H1 (cell line): Measurements from ENCODE around the gene IL36B. TPM values are rescaled to one million over a fixed set of nuclear protein-coding genes. Genes with fewer than 3 reads are reported as not detected.

ENCODE experiments used
- CTCF ChIA-PET: fragments of 300-600 bp; sonication (Branson Sonifier 250); formaldehyde crosslinking; loops from one replicate; lab custom pipeline; 2021; ENCODE audit not compliant: partially characterized antibody; lab: Charles Lee
- POLR2A ChIA-PET: fragments of 300-600 bp; sonication (Branson Sonifier 250); formaldehyde crosslinking; loops from one replicate; lab custom pipeline; 2021; ENCODE audit warnings: inconsistent platforms; ENCODE audit not compliant: partially characterized antibody; lab: Charles Lee
- DNase-seq, 2 experiments: peaks; one replicate each; pipeline versions ENCODE4 v3.0.0 to v3.0.0-alpha.2; 2010 to 2022; ENCODE audit warnings: low spot score in 2 of 2, low read depth in 1 of 2, mixed read lengths in 1 of 2
- FAIRE-seq: peaks from 2 replicates; lab custom pipeline; 2011; peaks lifted over from hg19 to GRCh38; lab: Jason Lieb, UNC
- H2AFZ ChIP-seq: 2 replicates; pipeline ENCODE4 v1.8.1; 2012; ENCODE audit warnings: low read length, inconsistent platforms
- H2AK5ac ChIP-seq: 2 replicates; pipeline ENCODE4 v1.6.1; 2013; ENCODE audit warnings: low read depth, low read length
- H2BK120ac ChIP-seq: replicated peaks from 2 replicates; pipeline ENCODE3; 2013; ENCODE audit warnings: low read depth, low read length, inconsistent platforms
- H2BK12ac ChIP-seq: 2 replicates; pipeline ENCODE4 v1.6.1; 2013; ENCODE audit warnings: low read depth, low read length
- H2BK15ac ChIP-seq: 2 replicates; pipeline ENCODE4 v1.6.1; 2013; ENCODE audit warnings: low read length
- H2BK20ac ChIP-seq: 2 replicates; pipeline ENCODE4 v1.6.1; 2013; ENCODE audit warnings: low read length
- H2BK5ac ChIP-seq: 2 replicates; pipeline ENCODE4 v1.6.1; 2013; ENCODE audit warnings: low read depth, low read length
- H3K14ac ChIP-seq: 2 replicates; pipeline ENCODE4 v1.6.1; 2013; ENCODE audit warnings: inconsistent platforms; ENCODE audit not compliant: insufficient read length
- H3K18ac ChIP-seq: 2 replicates; pipeline ENCODE4 v1.6.1; 2013; ENCODE audit warnings: low read length; ENCODE audit errors: extremely low read depth
- H3K23ac ChIP-seq: 2 replicates; pipeline ENCODE4 v1.6.1; 2013; ENCODE audit warnings: inconsistent platforms; ENCODE audit not compliant: insufficient read length
- H3K23me2 ChIP-seq: 2 replicates; pipeline ENCODE4 v1.6.1; 2013; ENCODE audit warnings: low read depth, low read length
- H3K27ac ChIP-seq: 2 replicates; pipeline ENCODE4 v1.6.1; 2011; ENCODE audit warnings: low read depth, low read length, inconsistent platforms
- H3K27me3 ChIP-seq, 4 experiments: replicated peaks in 1 of 4; 1 replicate in 1 of 4; 2 replicates in 3 of 4; pipeline versions ENCODE4 v1.6.1 to v1.8.1; 2011 to 2013; ENCODE audit warnings: low read length in 3 of 4, mild to moderate bottlenecking in 3 of 4, inconsistent platforms in 2 of 4, mixed read lengths in 2 of 4, moderate library complexity in 1 of 4; ENCODE audit not compliant: control insufficient read depth in 3 of 4, insufficient read depth in 3 of 4; ENCODE audit errors: extremely low read depth in 1 of 4
- H3K36me3 ChIP-seq, 4 experiments: 2 replicates each; pipeline versions ENCODE4 v1.6.1 to v1.8.1; 2011 to 2013; ENCODE audit warnings: mild to moderate bottlenecking in 4 of 4, low read length in 3 of 4, moderate library complexity in 2 of 4, control low read depth in 1 of 4, inconsistent platforms in 1 of 4; ENCODE audit not compliant: insufficient read depth in 4 of 4, control insufficient read depth in 2 of 4
- H3K4ac ChIP-seq: replicated peaks from 2 replicates; pipeline ENCODE3; 2013; ENCODE audit warnings: low read length, low read depth, mixed read lengths, inconsistent platforms; ENCODE audit not compliant: insufficient read length
- H3K4me1 ChIP-seq, 4 experiments: replicated peaks in 1 of 4; 1 replicate in 1 of 4; 2 replicates in 3 of 4; pipeline versions ENCODE4 v1.6.1 to v1.8.1; 2011 to 2013; ENCODE audit warnings: low read length in 3 of 4, inconsistent platforms in 2 of 4, mixed read lengths in 1 of 4; ENCODE audit not compliant: insufficient read depth in 4 of 4, control insufficient read depth in 3 of 4
- H3K4me2 ChIP-seq, 2 experiments: 2 replicates each; pipeline versions ENCODE4 v1.6.1 to v1.8.1; 2011 to 2013; ENCODE audit warnings: low read depth in 2 of 2, low read length in 2 of 2, control low read depth in 1 of 2, inconsistent platforms in 1 of 2, mild to moderate bottlenecking in 1 of 2; ENCODE audit not compliant: insufficient read depth in 1 of 2
- H3K4me3 ChIP-seq, 4 experiments: fragments of 200-600, 300-600 bp in 1 of 4; sonication (generic), shearing (Covaris generic), sonication (Bioruptor Twin) in 1 of 4; 2 replicates each; pipeline versions ENCODE4 v1.5.1 to v1.8.1; 2011 to 2016; ENCODE audit warnings: low read length in 4 of 4, low read depth in 3 of 4, control low read depth in 2 of 4, inconsistent platforms in 2 of 4, mild to moderate bottlenecking in 2 of 4, mixed read lengths in 1 of 4, moderate library complexity in 1 of 4; ENCODE audit not compliant: insufficient read depth in 2 of 4; ENCODE audit errors: extremely low read depth in 1 of 4
- H3K56ac ChIP-seq: replicated peaks from 2 replicates; pipeline ENCODE3; 2013; ENCODE audit warnings: low read depth, mild to moderate bottlenecking, mixed read lengths, low read length, inconsistent platforms; ENCODE audit not compliant: insufficient read length
- H3K79me1 ChIP-seq: 2 replicates; pipeline ENCODE4 v1.6.1; 2013; ENCODE audit warnings: low read depth, low read length, control low read depth
- H3K79me2 ChIP-seq, 2 experiments: 2 replicates each; pipeline versions ENCODE4 v1.6.1 to v1.8.1; 2012 to 2013; ENCODE audit warnings: low read length in 2 of 2, mild to moderate bottlenecking in 2 of 2, inconsistent platforms in 1 of 2; ENCODE audit not compliant: insufficient read depth in 2 of 2, control insufficient read depth in 1 of 2
- H3K9ac ChIP-seq, 4 experiments: replicated peaks in 1 of 4; 1 replicate in 1 of 4; 2 replicates in 3 of 4; pipeline versions ENCODE4 v1.6.1 to v1.8.1; 2011 to 2013; ENCODE audit warnings: low read depth in 3 of 4, low read length in 3 of 4, control low read depth in 2 of 4, mild to moderate bottlenecking in 2 of 4, moderate library complexity in 2 of 4, inconsistent platforms in 1 of 4; ENCODE audit errors: extremely low read depth in 1 of 4
- H3K9me3 ChIP-seq, 2 experiments: 2 replicates each; pipeline versions ENCODE4 v1.6.1 to v1.8.1; 2012 to 2013; ENCODE audit warnings: mild to moderate bottlenecking in 2 of 2, moderate library complexity in 2 of 2, control low read depth in 1 of 2, inconsistent platforms in 1 of 2, low read depth in 1 of 2, low read length in 1 of 2, mixed read lengths in 1 of 2; ENCODE audit not compliant: insufficient read depth in 2 of 2
- H4K20me1 ChIP-seq, 2 experiments: replicated peaks in 1 of 2; 2 replicates each; pipeline versions ENCODE3 to v1.8.1; 2011 to 2013; ENCODE audit warnings: inconsistent platforms in 2 of 2, low read length in 2 of 2, mild to moderate bottlenecking in 1 of 2; ENCODE audit not compliant: insufficient read depth in 2 of 2, control insufficient read depth in 1 of 2
- H4K5ac ChIP-seq: 2 replicates; pipeline ENCODE4 v1.6.1; 2013; ENCODE audit warnings: low read length, low read depth, mixed read lengths, inconsistent platforms; ENCODE audit not compliant: insufficient read length
- H4K8ac ChIP-seq: 2 replicates; pipeline ENCODE4 v1.8.0; 2013; ENCODE audit warnings: mild to moderate bottlenecking, moderate library complexity, low read length, inconsistent platforms; ENCODE audit not compliant: insufficient read depth; ENCODE audit errors: extremely low read depth
- H4K91ac ChIP-seq: replicated peaks from 2 replicates; pipeline ENCODE3; 2013; ENCODE audit warnings: low read length, mixed read lengths, inconsistent platforms; ENCODE audit not compliant: insufficient read length
- ATF2 ChIP-seq: IDR thresholded peaks from 2 replicates; pipeline ENCODE4 v1.6.1; 2012; ENCODE audit warnings: low read length, inconsistent platforms
- WGBS, 2 experiments: shearing (Covaris generic) in 1 of 2; methylation state at CpG; one replicate each; pipeline versions ENCODE4 v1.1.6 to v1.1.7; 2013 to 2015; ENCODE audit warnings: low lambda C conversion rate in 2 of 2, mixed read lengths in 2 of 2, inconsistent platforms in 1 of 2, low coverage in 1 of 2, missing lambda C conversion rate in 1 of 2; ENCODE audit not compliant: insufficient replicate concordance in 2 of 2, insufficient coverage in 1 of 2, insufficient read length in 1 of 2; ENCODE audit errors: extremely low coverage in 1 of 2, missing lambda C conversion rate in 1 of 2; 5-methylcytosine and 5-hydroxymethylcytosine counted together
- polyA plus RNA-seq, 7 experiments: library from polyadenylated mRNA; depleted of rRNA in 3 of 7; stranded (reverse) in 5 of 7; unstranded in 2 of 7; fragments of >200 nt in 5 of 7; fragments of 200-250 nt in 2 of 7; gene quantifications; 1 replicate in 5 of 7; 2 replicates in 1 of 7; 4 replicates in 1 of 7; pipeline versions ENCODE4 v1.2.1 to v1.2.3, GENCODE V29; 2011 to 2013; ENCODE audit warnings: missing spikeins in 2 of 7, mixed read lengths in 2 of 7
- total RNA-seq: library from RNA; stranded (reverse); fragmentation: NEBNext Ultra II Directional; extraction: Animal tissue kit (Norgen Biotek cat#: 25700); gene quantifications from 2 replicates; pipeline ENCODE4 v1.2.1, GENCODE V29; 2021
- TF ChIP-seq, protein P1 (sequence below), 3 experiments: IDR thresholded peaks; 1 replicate in 2 of 3; 2 replicates in 1 of 3; pipeline versions ENCODE4 v1.5.1 to v1.6.1; 2011; ENCODE audit warnings: low read length in 3 of 3, mild to moderate bottlenecking in 3 of 3, inconsistent platforms in 2 of 3, low read depth in 1 of 3, moderate library complexity in 1 of 3; ENCODE audit not compliant: insufficient read depth in 1 of 3; ENCODE audit errors: control extremely low read depth in 1 of 3

IL36B gene
- total and polyA plus RNA-seq, 2 of the 8 experiments (the other 6 are each of a cell fraction or from before 2014, with no cell fraction given), result not detected

GRCh38 chr2:113024764-113025163 lies 27.9 kb downstream of the IL36B start:
- H3K4me1 ChIP-seq, result peaks cover 0 to 6% (median 3%) of the 10 kb centered on the region in 4 experiments; a peak in 3 of 7 replicates
- CTCF ChIA-PET, result interaction anchor here (1.9 kb wide), 1 partner anchor 55 kb away, joined by 5 read pairs; no protein-coding TSS in a partner anchor

More at GRCh38 chr2:113024764-113025163, 27.9 kb downstream of the IL36B start:
- no peak overlapping the region for H2AFZ ChIP-seq
- H4K20me1 ChIP-seq, result no peaks in the 10 kb centered on the region
- H2BK5ac ChIP-seq, result no peak overlapping the region
- H3K9me3 ChIP-seq, result no peaks in the 10 kb centered on the region; a peak in 1 of 4 replicates
- H3K18ac ChIP-seq, result no peak overlapping the region
- WGBS, 2 experiments, result 82% methylated on average over 2 of the region's 2 CpGs; no CpG with 5 or more reads in 1 of the 2 experiments
- POLR2A ChIA-PET, result no interaction called here
- no peak for DNase-seq
- H3K36me3 ChIP-seq, result no peaks in the 10 kb centered on the region
- H3K79me1 ChIP-seq, result no peaks in the 10 kb centered on the region
- H4K8ac ChIP-seq, result no peak overlapping the region
- no peaks in the 10 kb centered on the region for H3K27me3 ChIP-seq
- H3K9ac ChIP-seq, result no peak overlapping the region
- no peak overlapping the region for H3K27ac ChIP-seq
- H3K79me2 ChIP-seq, result no peaks in the 10 kb centered on the region
- no peak overlapping the region for H3K4me3 ChIP-seq
- no peak overlapping the region for H2BK15ac ChIP-seq
- no peak overlapping the region for H2BK20ac ChIP-seq
- H3K23me2 ChIP-seq, result no peaks in the 10 kb centered on the region
- no peak overlapping the region for H4K5ac ChIP-seq
- H3K23ac ChIP-seq, result no peak overlapping the region
- H3K4ac ChIP-seq, result no peak overlapping the region
- no peak overlapping the region for H3K4me2 ChIP-seq
- H2AK5ac ChIP-seq, result no peak overlapping the region
- H2BK12ac ChIP-seq, result no peak overlapping the region
- H3K14ac ChIP-seq, result no peak overlapping the region
- no peak overlapping the region for H3K56ac ChIP-seq
- FAIRE-seq, result no peak
- TF ChIP-seq, protein P1, sequence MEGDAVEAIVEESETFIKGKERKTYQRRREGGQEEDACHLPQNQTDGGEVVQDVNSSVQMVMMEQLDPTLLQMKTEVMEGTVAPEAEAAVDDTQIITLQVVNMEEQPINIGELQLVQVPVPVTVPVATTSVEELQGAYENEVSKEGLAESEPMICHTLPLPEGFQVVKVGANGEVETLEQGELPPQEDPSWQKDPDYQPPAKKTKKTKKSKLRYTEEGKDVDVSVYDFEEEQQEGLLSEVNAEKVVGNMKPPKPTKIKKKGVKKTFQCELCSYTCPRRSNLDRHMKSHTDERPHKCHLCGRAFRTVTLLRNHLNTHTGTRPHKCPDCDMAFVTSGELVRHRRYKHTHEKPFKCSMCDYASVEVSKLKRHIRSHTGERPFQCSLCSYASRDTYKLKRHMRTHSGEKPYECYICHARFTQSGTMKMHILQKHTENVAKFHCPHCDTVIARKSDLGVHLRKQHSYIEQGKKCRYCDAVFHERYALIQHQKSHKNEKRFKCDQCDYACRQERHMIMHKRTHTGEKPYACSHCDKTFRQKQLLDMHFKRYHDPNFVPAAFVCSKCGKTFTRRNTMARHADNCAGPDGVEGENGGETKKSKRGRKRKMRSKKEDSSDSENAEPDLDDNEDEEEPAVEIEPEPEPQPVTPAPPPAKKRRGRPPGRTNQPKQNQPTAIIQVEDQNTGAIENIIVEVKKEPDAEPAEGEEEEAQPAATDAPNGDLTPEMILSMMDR (IDR thresholded peaks at IDR 0.05; ENCODE audit: control extremely low read depth in 1 of 3, insufficient read depth in 1 of 3, low read depth in 1 of 3, low read length in 3 of 3), result no peak
- TF ChIP-seq ATF2, result no peak
- no peak overlapping the region for H4K91ac ChIP-seq
- no peak overlapping the region for H2BK120ac ChIP-seq
